ENCODE results near the gene CRYBG3. TPM values are rescaled to one million over a fixed set of nuclear protein-coding genes. Genes with fewer than 3 reads are reported as not detected.

CRYBG3 gene
- total and polyA plus RNA-seq, 2 of the 13 experiments (the other 11 are each of a cell fraction or from before 2014, with no cell fraction given) = 3.8 to 15.9 TPM

DNA sequence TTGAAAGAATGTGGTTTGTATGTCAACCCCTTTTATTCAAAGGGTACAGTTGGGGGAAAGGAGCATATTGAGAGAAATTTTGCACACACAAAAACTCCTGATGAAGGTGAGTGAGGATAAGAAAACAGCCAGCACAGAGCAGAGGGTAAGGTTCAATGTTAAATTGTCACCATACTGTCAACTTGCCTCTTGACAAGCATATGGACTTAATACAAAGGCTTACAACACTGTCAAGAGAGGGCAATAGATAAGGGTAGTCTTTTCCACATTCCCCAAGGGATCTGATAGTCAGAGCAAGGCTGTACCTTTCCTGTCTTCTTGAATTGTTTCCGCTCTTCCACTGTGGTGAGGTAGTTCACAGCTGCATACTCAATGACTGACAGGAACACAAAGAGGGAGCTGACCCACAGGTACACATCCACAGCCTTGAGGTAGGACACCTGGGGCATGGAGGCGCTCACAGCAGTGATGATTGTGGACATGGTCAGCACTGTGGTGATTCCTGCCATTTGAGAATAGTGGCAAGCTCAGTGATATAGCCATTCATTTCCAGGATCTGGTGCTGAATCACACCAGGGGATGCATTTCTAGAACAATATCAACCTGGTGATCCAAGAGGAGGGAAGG lies 170.8 kb downstream of the CRYBG3 start (continued):
- TF ChIP-seq AHDC1 (CRISPR knock-in tag; IDR thresholded peaks at IDR 0.05; ENCODE audit: borderline replicate concordance) (no peak), PCBP2 (optimal IDR thresholded peaks at IDR 0.05; ENCODE audit: low read depth, low read length, poor library complexity, severe bottlenecking) (no peak), TMF1 (CRISPR knock-in tag; IDR thresholded peaks at IDR 0.05; ENCODE audit: low read depth) (no peak), TCF7 (IDR thresholded peaks at IDR 0.05; ENCODE audit: low read depth) (peak; percentile 36; the same call in 1 of the 2 replicates), HES4 (CRISPR knock-in tag; IDR thresholded peaks at IDR 0.05; ENCODE audit: borderline replicate concordance) (no peak), ZNF343 (CRISPR knock-in tag; IDR thresholded peaks at IDR 0.05) (no peak), SOX5 (CRISPR knock-in tag; IDR thresholded peaks at IDR 0.05; ENCODE audit: borderline replicate concordance) (peak; percentile 64), FOXC1 (CRISPR knock-in tag; IDR thresholded peaks at IDR 0.05; ENCODE audit: borderline replicate concordance) (no peak), ZNF790 (CRISPR knock-in tag; IDR thresholded peaks at IDR 0.05; ENCODE audit: borderline replicate concordance) (no peak), ZSCAN25 (CRISPR knock-in tag; IDR thresholded peaks at IDR 0.05) (no peak), ZNF205 (CRISPR knock-in tag; IDR thresholded peaks at IDR 0.05) (no peak), MBNL3 (CRISPR knock-in tag; conservative IDR thresholded peaks at IDR 0.05) (no peak), ATF7 (IDR thresholded peaks at IDR 0.05) (no peak), ATF7 (CRISPR knock-in tag; IDR thresholded peaks at IDR 0.05) (no peak), ZNF256 (CRISPR knock-in tag; conservative IDR thresholded peaks at IDR 0.05) (no peak), CENPBD1 (CRISPR knock-in tag; IDR thresholded peaks at IDR 0.05; ENCODE audit: borderline replicate concordance, low read depth) (no peak), PITX1 (CRISPR knock-in tag; IDR thresholded peaks at IDR 0.05) (no peak), PHB2 (IDR thresholded peaks at IDR 0.05; ENCODE audit: partially characterized antibody) (no peak), MTA3 (CRISPR knock-in tag; IDR thresholded peaks at IDR 0.05) (no peak), MEIS1 (CRISPR knock-in tag; IDR thresholded peaks at IDR 0.05; ENCODE audit: borderline replicate concordance) (peak; percentile 78; the same call in 1 of the 2 replicates)
- TF ChIP-seq, protein P1, sequence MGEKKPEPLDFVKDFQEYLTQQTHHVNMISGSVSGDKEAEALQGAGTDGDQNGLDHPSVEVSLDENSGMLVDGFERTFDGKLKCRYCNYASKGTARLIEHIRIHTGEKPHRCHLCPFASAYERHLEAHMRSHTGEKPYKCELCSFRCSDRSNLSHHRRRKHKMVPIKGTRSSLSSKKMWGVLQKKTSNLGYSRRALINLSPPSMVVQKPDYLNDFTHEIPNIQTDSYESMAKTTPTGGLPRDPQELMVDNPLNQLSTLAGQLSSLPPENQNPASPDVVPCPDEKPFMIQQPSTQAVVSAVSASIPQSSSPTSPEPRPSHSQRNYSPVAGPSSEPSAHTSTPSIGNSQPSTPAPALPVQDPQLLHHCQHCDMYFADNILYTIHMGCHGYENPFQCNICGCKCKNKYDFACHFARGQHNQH (CRISPR knock-in tag; IDR thresholded peaks at IDR 0.05) = no peak; the same call in 1 of the 2 replicates
- TF ChIP-seq, protein P2, sequence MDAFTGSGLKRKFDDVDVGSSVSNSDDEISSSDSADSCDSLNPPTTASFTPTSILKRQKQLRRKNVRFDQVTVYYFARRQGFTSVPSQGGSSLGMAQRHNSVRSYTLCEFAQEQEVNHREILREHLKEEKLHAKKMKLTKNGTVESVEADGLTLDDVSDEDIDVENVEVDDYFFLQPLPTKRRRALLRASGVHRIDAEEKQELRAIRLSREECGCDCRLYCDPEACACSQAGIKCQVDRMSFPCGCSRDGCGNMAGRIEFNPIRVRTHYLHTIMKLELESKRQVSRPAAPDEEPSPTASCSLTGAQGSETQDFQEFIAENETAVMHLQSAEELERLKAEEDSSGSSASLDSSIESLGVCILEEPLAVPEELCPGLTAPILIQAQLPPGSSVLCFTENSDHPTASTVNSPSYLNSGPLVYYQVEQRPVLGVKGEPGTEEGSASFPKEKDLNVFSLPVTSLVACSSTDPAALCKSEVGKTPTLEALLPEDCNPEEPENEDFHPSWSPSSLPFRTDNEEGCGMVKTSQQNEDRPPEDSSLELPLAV (CRISPR knock-in tag; conservative IDR thresholded peaks at IDR 0.05; ENCODE audit: low read depth) = no peak
